Urothelium cell line (cell line): ENCODE data around the gene UBE3D.
A peak's percentile ranks its signal among the peaks of the same experiment; 100 is the strongest.
"Not testable (repeated sequence)": the region's sequence is repeated elsewhere in the genome, so short reads cannot be mapped to it uniquely, and the experiment has no call there.

Experiments
- DNase-seq: peaks from one replicate; pipeline ENCODE4 v3.0.0; 2011; ENCODE audit warnings: low spot score, mixed read lengths
- FAIRE-seq: peaks from 2 replicates; lab custom pipeline; 2011; peaks lifted over from hg19 to GRCh38; lab: Jason Lieb, UNC

Gene UBE3D

GRCh38 chr6:82877213-82878195 is 188.1 kb downstream of the UBE3D start:
- DNase-seq (peak; percentile 33), FAIRE-seq (no peak)

DNA sequence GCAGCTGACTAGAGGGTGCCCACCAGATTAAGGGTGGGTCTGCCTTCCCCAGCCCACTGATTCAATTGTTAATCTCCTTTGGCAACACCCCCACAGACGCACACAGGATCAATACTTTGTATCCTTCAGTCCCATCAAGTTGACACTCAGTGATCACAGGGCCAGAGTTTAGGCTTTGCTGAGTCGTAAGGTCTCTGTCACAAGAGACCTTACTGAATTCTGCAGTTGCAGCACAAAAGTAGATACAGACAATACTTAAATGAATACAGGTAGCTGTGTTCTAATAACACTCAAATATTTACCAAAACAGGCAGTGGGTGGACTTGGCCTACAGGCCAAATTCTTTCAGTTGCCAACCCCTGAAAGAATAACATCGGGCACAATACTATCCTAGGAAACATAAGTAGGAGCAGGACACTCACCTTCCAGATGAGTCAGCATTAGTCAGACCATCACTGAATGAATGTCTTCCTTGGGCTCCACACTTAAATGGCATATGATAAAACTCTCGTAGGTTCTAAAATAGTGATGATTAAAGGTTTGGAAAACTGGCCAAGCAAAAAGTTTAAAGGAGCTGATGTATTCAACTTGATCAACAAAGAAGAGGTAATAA is 190.0 kb downstream of the UBE3D start:
- DNase-seq (peak; percentile 66), FAIRE-seq (no peak)

GRCh38 chr6:82874867-82875266 is 190.8 kb downstream of the UBE3D start:
- no peak for DNase-seq
- no peak for FAIRE-seq

DNA sequence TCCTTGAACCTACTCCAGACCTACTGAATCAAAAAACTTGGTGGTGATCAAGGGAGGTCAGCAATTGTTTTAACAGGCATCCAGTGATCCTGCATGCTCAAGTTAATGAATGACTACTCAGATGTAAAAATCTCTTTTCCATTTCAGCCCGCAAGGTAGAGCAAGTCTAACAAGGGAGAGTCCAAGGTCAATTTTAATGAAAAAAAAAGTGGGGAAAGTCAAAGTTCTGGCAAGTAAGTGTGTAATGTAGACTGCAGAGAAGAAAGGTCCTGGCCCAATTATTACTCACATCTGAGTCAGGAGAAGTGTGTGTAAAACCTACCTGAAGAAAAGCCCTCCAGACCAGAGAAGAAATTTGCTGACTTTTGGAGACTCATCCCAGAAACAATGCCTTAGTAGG is 193.5 kb downstream of the UBE3D start:
- FAIRE-seq, result no peak
- no peak for DNase-seq

- DNase-seq (no peak), FAIRE-seq (no peak)
Measured at GRCh38 chr6:82870582-82871172, 195.0 kb downstream of the UBE3D start.

- FAIRE-seq (no peak), DNase-seq (no peak)
Measured at GRCh38 chr6:82869493-82869892, 196.1 kb downstream of the UBE3D start.

GRCh38 chr6:82867946-82868345 is 197.7 kb downstream of the UBE3D start:
- DNase-seq (no peak), FAIRE-seq (no peak)

DNA sequence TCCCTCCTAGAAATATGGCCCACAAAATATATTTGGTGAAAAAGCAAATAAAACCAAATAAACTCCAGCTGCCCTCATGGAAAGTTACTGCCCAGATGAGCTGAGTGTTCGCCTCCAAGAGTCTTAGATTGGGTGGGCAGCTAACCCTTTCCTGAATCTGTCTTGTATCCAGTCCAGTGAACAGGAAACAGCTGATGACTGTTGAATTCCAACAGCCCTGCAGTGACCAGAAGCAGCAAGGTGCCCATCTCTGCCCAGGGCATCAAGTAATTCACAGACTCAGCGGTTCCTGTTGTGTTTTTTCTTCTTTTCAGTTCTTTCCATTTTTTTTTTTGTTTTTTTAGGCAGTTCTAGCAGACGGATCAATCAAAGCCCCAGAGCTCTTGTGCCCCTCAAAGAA is 199.2 kb downstream of the UBE3D start:
- FAIRE-seq, result no peak
- no peak for DNase-seq

DNA sequence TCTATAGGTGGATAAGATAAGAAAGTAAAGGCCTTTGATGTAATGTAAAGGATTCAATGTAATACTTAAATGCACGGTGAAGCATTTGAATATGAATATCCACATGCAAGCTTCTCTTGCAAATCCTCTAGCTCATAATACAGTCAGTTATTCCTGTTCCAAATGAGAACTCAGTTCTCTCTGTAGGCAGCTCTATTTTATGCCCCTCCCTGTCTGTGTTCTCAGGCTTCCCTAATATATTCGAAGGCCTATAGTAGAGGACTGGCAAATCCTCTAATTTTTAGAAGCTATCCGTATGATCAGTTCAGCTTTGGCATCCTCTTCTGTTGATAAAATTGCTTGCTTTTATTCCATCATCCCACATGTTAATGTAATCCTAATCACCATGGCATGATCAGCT is 200.2 kb downstream of the UBE3D start:
- DNase-seq (no peak), FAIRE-seq (no peak)

DNA sequence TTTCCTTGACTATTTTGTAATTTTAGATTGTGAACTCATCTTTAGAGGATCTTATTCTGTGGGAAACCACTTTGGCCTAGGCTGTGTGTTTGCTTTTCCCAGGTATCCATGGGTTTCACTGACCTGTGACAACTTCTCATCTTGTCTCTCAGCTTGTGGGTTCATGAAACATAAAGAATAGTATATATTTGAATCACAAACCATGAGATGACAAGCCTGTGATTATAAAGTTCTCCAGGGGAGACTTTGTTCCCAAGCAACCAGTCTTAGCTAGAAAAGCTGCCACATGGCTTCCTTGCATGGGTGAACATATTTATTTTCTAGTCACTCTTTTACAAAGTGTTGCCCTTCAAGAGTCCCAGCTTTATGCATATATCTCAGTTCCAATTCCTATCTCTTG is 201.9 kb downstream of the UBE3D start:
- FAIRE-seq (no peak), DNase-seq (no peak)

DNA sequence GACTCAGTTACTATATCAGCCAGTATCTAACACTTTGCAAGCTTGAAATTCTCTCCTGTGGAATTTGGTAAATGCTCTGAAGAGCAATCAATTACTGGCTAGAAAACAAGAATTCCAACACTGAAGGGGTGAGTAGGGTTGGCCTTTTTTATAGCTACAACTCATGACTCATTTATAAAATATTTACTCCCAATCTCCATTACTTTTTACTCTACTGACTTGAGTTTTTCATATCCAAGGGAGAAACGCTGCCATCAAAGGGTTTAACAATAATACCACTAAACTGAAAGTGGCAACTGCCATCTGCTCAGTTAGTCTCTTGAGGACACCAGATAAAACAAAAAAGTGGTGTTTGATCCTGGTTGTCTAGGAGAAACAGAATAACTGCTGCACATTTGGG is 203.1 kb downstream of the UBE3D start:
- peak; percentile 25 for DNase-seq
- no peak for FAIRE-seq

DNA sequence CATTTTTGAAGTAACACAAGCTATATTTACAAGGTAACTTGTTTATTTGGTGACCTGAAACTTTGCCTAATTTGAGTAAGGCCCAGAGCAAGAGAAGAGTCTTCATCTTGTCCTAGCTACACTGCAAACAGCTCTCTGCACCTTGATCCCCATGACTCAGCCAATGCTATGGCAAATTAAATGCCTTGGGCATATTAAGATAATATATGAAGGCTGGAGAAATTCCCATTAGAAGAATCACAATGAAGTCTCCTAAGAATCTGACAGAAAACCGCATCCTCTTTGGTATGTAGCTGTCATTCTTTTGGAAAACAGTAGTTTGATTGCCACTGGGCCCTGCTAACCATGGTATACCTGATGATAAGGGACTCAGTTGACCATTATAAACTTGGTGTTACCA is 204.5 kb downstream of the UBE3D start:
- FAIRE-seq (no peak), DNase-seq (peak; percentile 18)

- DNase-seq, FAIRE-seq: not testable (repeated sequence)
Measured at GRCh38 chr6:82856077-82856476, 209.6 kb downstream of the UBE3D start.

GRCh38 chr6:82852904-82853303 is 212.7 kb downstream of the UBE3D start:
- not testable (repeated sequence) for DNase-seq, FAIRE-seq

DNA sequence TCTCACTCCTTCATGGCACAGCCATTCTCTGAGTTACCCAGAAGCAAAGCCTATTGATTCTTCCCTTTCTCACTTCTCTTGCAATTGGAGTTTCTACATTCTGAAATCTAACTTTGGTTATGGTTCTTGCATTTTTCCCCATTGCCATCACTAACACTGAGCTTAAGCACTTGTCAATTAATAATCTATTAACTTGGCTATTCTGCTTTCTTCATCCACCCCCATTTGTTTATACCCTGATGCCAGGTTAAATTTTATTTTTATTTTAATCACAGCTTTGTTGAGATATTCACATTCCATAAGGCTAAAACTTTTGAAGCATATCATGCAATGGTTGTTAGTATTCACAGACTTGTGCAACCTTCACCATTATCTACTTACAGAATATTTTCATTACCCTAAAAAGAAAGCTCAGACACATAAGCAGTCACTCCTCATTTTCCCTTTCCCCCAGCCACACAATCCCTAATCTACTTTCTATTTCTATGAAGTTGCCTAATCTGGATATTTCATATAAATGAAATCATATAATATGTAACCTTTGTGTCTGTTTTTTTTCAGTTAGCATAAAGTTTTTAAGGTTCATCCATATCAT is 222.3 kb downstream of the UBE3D start:
- FAIRE-seq (no peak), DNase-seq (no peak)

DNA sequence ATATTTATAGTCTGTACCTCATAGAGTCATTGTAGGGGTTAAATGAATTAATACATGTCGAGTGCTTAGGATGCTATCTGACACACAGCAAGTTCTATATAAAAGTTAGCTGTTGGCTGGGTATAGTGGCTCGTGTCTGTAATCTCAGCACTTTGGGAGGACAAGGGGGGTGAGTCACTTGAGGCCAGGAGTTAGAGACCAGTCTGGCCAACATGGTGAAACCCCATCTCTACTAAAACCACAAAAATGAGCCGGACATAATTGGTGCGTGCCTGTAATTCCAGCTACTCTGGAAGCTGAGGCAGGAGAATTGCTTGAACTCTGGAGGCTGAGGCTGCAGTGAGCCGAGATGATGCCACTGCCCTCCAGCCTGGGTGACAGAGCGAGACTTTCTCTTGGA is 222.9 kb downstream of the UBE3D start:
- DNase-seq (no peak), FAIRE-seq (no peak)
